ENCODE results near the gene IL17REL. TPM values are rescaled to one million over a fixed set of nuclear protein-coding genes. Genes with fewer than 3 reads are reported as not detected.

IL17REL gene
- total and polyA plus RNA-seq, 2 of the 13 experiments (the other 11 are each of a cell fraction or from before 2014, with no cell fraction given), result not detected

- TF ChIP-seq TFE3 (CRISPR knock-in tag; IDR thresholded peaks at IDR 0.05) (peak; percentile 99), FOXJ3 (CRISPR knock-in tag; IDR thresholded peaks at IDR 0.05; ENCODE audit: borderline replicate concordance) (no peak), ZNF484 (CRISPR knock-in tag; IDR thresholded peaks at IDR 0.05; ENCODE audit: borderline replicate concordance, low read depth) (peak; percentile 59; the same call in 1 of the 2 replicates), ZNF232 (CRISPR knock-in tag; IDR thresholded peaks at IDR 0.05; ENCODE audit: borderline replicate concordance) (peak; percentile 54; the same call in 1 of the 2 replicates), RERE (CRISPR knock-in tag; IDR thresholded peaks at IDR 0.05; ENCODE audit: low read depth) (peak; percentile 55; the same call in 1 of the 2 replicates), HDAC1 (CRISPR knock-in tag; IDR thresholded peaks at IDR 0.05) (peak; percentile 97), ZNF263 (CRISPR knock-in tag; IDR thresholded peaks at IDR 0.05) (peak; percentile 99), ZC3H13 (CRISPR knock-in tag; IDR thresholded peaks at IDR 0.05) (peak; percentile 91), THAP8 (CRISPR knock-in tag; IDR thresholded peaks at IDR 0.05; ENCODE audit: borderline replicate concordance) (no peak), ZBTB20 (CRISPR knock-in tag; IDR thresholded peaks at IDR 0.05; ENCODE audit: borderline replicate concordance, low read depth) (peak; percentile 55; the same call in 1 of the 2 replicates), ZFP37 (CRISPR knock-in tag; IDR thresholded peaks at IDR 0.05; ENCODE audit: borderline replicate concordance) (peak; percentile 97), CC2D1A (CRISPR knock-in tag; IDR thresholded peaks at IDR 0.05) (no peak), ZNF513 (CRISPR knock-in tag; conservative IDR thresholded peaks at IDR 0.05) (no peak), MNT (IDR thresholded peaks at IDR 0.05) (peak; percentile 97), ZSCAN21 (CRISPR knock-in tag; IDR thresholded peaks at IDR 0.05; ENCODE audit: borderline replicate concordance) (peak; percentile 73; the same call in 1 of the 2 replicates), FOSL2 (CRISPR knock-in tag; IDR thresholded peaks at IDR 0.05) (peak; percentile 100), ZBTB42 (CRISPR knock-in tag; IDR thresholded peaks at IDR 0.05) (no peak)
These were observed 41.9 kb downstream of the IL17REL start (continued) for GRCh38 chr22:49970528-49971231.

Data from HepG2 (cell line).